ENCODE data around the gene KCNJ6. TPM values are rescaled to one million over a fixed set of nuclear protein-coding genes. Genes with fewer than 3 reads are reported as not detected.

The KCNJ6 gene
- total and polyA plus RNA-seq, 9 of the 15 experiments (the other 6 are each of a cell fraction or from before 2014, with no cell fraction given), result 0.06 to 0.21 (median 0.13) TPM; not detected in 1

DNA sequence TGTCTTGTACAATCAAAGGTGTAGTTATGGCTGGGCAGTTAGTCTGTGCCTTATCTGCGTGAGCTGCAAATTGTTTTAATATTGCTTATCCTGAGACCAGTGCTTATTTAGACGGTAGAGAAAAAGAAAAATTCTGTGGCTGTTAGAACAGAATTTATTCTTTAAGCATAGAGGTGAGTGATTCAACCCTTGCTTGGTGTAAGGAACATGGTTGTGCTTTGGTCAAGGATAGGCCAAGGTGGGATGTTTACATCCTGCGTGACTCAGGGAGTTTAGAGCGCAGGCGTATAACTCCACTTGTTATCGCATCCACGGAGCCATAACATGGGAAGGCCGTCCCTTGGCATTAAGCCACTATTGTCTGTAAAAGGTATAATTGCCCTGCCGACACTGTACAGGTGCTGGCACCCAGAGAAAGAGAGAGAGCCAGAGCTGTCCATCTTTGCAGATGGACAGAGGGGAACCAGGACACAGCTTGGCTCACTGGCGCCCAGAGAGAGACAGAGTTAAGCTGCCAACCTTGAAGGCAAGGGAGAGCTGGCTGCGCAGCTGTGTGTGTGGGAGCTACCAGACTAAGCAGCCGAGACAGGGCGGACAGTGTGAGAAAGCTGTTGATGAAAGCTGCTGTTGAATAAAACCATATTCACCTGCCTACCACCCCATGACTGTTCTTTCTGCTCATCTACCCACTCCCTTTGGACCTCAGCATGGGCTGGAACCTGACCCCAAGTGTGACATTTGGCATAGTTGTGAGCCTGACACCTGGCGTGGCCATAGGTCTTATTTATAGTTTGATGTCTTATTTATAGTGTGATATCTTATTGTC is 349.3 kb downstream of the KCNJ6 start (continued):
- TF ChIP-seq SFPQ (IDR thresholded peaks at IDR 0.05; ENCODE audit: low read depth, low read length) (no peak), AFF1 (IDR thresholded peaks at IDR 0.05; ENCODE audit: low read depth in 1 of 2, partially characterized antibody in 2 of 2) (no peak), CEBPG (CRISPR knock-in tag; IDR thresholded peaks at IDR 0.05) (no peak), CEBPG (tag; conservative IDR thresholded peaks at IDR 0.05 in 1 of 2, IDR thresholded peaks at IDR 0.05 in 1 of 2) (no peak), DDX20 (tag; IDR thresholded peaks at IDR 0.05; ENCODE audit: low read depth) (peak; percentile 97), STAT6 (CRISPR knock-in tag; IDR thresholded peaks at IDR 0.05) (no peak), ZNF263 (CRISPR knock-in tag; IDR thresholded peaks at IDR 0.05; ENCODE audit: borderline replicate concordance) (no peak), NR4A1 (CRISPR knock-in tag; IDR thresholded peaks at IDR 0.05) (0 out of 2 replicates have a peak, but pooled peaks have one; percentile 82), NR4A1 (tag; IDR thresholded peaks at IDR 0.05) (peak; percentile 99), BRD4 (IDR thresholded peaks at IDR 0.05) (no peak), ZNF764 (CRISPR knock-in tag; IDR thresholded peaks at IDR 0.05; ENCODE audit: low read depth) (no peak), SMARCB1 (IDR thresholded peaks at IDR 0.05; ENCODE audit: insufficient read length, low read depth) (no peak), BACH1 (tag; IDR thresholded peaks at IDR 0.05) (peak; percentile 97), ELF4 (CRISPR knock-in tag; IDR thresholded peaks at IDR 0.05) (peak; percentile 98), RBM39 (optimal IDR thresholded peaks at IDR 0.05; ENCODE audit: low read depth, low read length) (no peak)
- TF ChIP-seq, protein P1, sequence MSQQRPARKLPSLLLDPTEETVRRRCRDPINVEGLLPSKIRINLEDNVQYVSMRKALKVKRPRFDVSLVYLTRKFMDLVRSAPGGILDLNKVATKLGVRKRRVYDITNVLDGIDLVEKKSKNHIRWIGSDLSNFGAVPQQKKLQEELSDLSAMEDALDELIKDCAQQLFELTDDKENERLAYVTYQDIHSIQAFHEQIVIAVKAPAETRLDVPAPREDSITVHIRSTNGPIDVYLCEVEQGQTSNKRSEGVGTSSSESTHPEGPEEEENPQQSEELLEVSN (IDR thresholded peaks at IDR 0.05; ENCODE audit: borderline replicate concordance in 1 of 2, extremely low read depth in 1 of 2, insufficient read depth in 1 of 2, insufficient read length in 1 of 2, low read depth in 1 of 2, low read length in 1 of 2, poor library complexity in 1 of 2, severe bottlenecking in 1 of 2), result no peak

Measured in K562 (cell line).